ENCODE data around the gene PRPH. TPM values are rescaled to one million over a fixed set of nuclear protein-coding genes. Genes with fewer than 3 reads are reported as not detected.

The PRPH gene
- total RNA-seq, result not detected in 2 replicates
- not detected for total RNA-seq (2013)
- polyA plus RNA-seq, result not detected in 2 replicates
- 0.07 TPM in 1 of 2 replicates, not detected in the other for polyA minus RNA-seq

DNA sequence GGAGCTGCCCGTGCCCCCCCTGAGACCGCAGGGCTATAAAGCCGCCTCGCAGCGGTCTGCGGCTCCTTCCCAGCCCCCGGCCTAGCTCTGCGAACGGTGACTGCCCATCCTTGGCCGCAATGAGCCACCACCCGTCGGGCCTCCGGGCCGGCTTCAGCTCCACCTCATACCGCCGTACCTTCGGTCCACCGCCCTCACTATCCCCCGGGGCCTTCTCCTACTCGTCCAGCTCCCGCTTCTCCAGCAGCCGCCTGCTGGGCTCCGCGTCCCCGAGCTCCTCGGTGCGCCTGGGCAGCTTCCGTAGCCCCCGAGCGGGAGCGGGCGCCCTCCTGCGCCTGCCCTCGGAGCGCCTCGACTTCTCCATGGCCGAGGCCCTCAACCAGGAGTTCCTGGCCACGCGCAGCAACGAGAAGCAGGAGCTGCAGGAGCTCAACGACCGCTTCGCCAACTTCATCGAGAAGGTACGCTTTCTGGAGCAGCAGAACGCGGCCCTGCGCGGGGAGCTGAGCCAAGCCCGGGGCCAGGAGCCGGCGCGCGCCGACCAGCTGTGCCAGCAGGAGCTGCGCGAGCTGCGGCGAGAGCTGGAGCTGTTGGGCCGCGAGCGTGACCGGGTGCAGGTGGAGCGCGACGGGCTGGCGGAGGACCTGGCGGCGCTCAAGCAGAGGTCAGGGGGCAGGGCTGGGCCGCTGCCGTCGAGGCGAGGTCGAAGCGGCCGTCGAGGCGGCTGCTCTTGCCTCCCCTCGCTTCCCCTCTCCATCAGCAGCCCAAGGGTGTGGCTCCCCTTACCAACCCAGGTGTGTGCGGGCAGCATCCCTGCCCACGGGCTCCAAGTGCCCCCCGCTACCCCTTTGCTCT lies at the start of gene PRPH:
Gene PRPH, plus strand, starts transcription at position 66 of the 855 bp plus-strand sequence. Its CDS starts 54 bp downstream, at position 120.
- ChIA-PET POLR2A (interaction anchor here (0.6 to 1.5 kb wide), 3 partner anchors 30 to 56 kb away, joined by 3 to 7 read pairs (median 4); partner anchors contain the start of gene TUBA1C), CTCF (interaction anchor here (0.8 to 13.4 kb wide), 11 partner anchors 17 to 219 kb away, joined by 3 to 125 read pairs (median 6); partner anchors contain the start of genes C1QL4, DNAJC22 and TROAP)
- TF ChIP-seq EZH2 (IDR thresholded peaks at IDR 0.05; ENCODE audit: borderline replicate concordance, insufficient read depth, low read depth, low read length, poor library complexity, severe bottlenecking) (no peak), CTCF (IDR thresholded peaks at IDR 0.05) (no peak)
- DNase-seq (peak; percentile 54), ATAC-seq (ENCODE audit: low read depth) (no peak)
- Histone ChIP-seq H3K79me2 (ENCODE audit: control insufficient read depth, insufficient read depth, low read length) (no peaks in the 10 kb centered on the region), H3K9ac (ENCODE audit: low read length) (no peak within 1 kb of the TSS), H3K36me3 (replicated peaks in 1 of 2; ENCODE audit: control extremely low read depth in 1 of 2, control insufficient read depth in 1 of 2, extremely low read depth in 1 of 2, insufficient read depth in 2 of 2, low read length in 1 of 2) (no peaks in the 10 kb centered on the region), H2AFZ (ENCODE audit: insufficient read depth, low read depth, low read length, poor library complexity, severe bottlenecking) (peak within 1 kb of the TSS; percentile 23), H3K4me3 (ENCODE audit: control extremely low read depth in 1 of 5, extremely low read depth in 1 of 5, insufficient read depth in 1 of 5, low read depth in 2 of 5, low read length in 4 of 5) (no peak within 1 kb of the TSS), H4K20me1 (ENCODE audit: control insufficient read depth, insufficient read depth, low read length, poor library complexity, severe bottlenecking) (no peaks in the 10 kb centered on the region), H3K4me2 (replicated peaks; ENCODE audit: low read depth, low read length, poor library complexity, severe bottlenecking) (peak within 1 kb of the TSS; percentile 81), H3K4me1 (ENCODE audit: control insufficient read depth in 2 of 2, insufficient read depth in 2 of 2, low read length in 2 of 2) (peaks cover 30 to 40% of the 10 kb centered on the region in 2 donors), H3K9me3 (ENCODE audit: control extremely low read depth in 1 of 3, control insufficient read depth in 2 of 3, insufficient read depth in 1 of 3, low read length in 2 of 3) (peaks cover 0 to 18% (median 0%) of the 10 kb centered on the region in 3 donors), H3K27ac (ENCODE audit: low read length in 2 of 2) (no peak within 1 kb of the TSS), H3K27me3 (replicated peaks in 1 of 4; ENCODE audit: control extremely low read depth in 1 of 4, control insufficient read depth in 3 of 4, insufficient read depth in 4 of 4, low read length in 3 of 4) (peaks cover 0 to 59% (median 33%) of the 10 kb centered on the region in 4 experiments)
- WGBS (ENCODE audit: insufficient coverage), result 6% methylated on average over 79 of the region's 82 CpGs
- no peak within 1 kb of the TSS for H3K27ac Mint-ChIP-seq
- intact Hi-C loops (cut with micrococcal nuclease), result no loop called here
- H3K27me3 Mint-ChIP-seq, result peaks cover 46% of the 10 kb centered on the region
- H3K4me3 Mint-ChIP-seq, result peak within 1 kb of the TSS; percentile 79
- no peaks in the 10 kb centered on the region for H3K9me3 Mint-ChIP-seq (ENCODE audit: insufficient read depth)
- H3K4me1 Mint-ChIP-seq, result peaks cover 27% of the 10 kb centered on the region

- H3K9me3 ChIP-seq (ENCODE audit: control extremely low read depth in 1 of 3, control insufficient read depth in 2 of 3, insufficient read depth in 1 of 3, low read length in 2 of 3), result no peaks in the 10 kb centered on the region
- no peaks in the 10 kb centered on the region for H3K9me3 Mint-ChIP-seq (ENCODE audit: insufficient read depth)
- H3K4me2 ChIP-seq (replicated peaks; ENCODE audit: low read depth, low read length, poor library complexity, severe bottlenecking), result no peak overlapping the region
- ATAC-seq (ENCODE audit: low read depth) (no peak), DNase-seq (no peak)
- ChIA-PET POLR2A (interaction anchor here (0.6 kb wide), 2 partner anchors 213 to 1145 kb away, joined by 3 to 5 read pairs; no protein-coding TSS in a partner anchor), CTCF (no interaction called here)
- H4K20me1 ChIP-seq (ENCODE audit: control insufficient read depth, insufficient read depth, low read length, poor library complexity, severe bottlenecking), result no peaks in the 10 kb centered on the region
- H2AFZ ChIP-seq (ENCODE audit: insufficient read depth, low read depth, low read length, poor library complexity, severe bottlenecking), result no peak overlapping the region
- H3K27ac Mint-ChIP-seq, result no peak overlapping the region
- no peak overlapping the region for H3K27ac ChIP-seq (ENCODE audit: low read length in 2 of 2)
- H3K27me3 ChIP-seq (replicated peaks in 1 of 4; ENCODE audit: control extremely low read depth in 1 of 4, control insufficient read depth in 3 of 4, insufficient read depth in 4 of 4, low read length in 3 of 4), result no peaks in the 10 kb centered on the region
- no peak overlapping the region for H3K4me3 ChIP-seq (ENCODE audit: control extremely low read depth in 1 of 5, extremely low read depth in 1 of 5, insufficient read depth in 1 of 5, low read depth in 2 of 5, low read length in 4 of 5)
- H3K4me1 ChIP-seq (ENCODE audit: control insufficient read depth in 2 of 2, insufficient read depth in 2 of 2, low read length in 2 of 2), result no peaks in the 10 kb centered on the region
- H3K4me1 Mint-ChIP-seq, result no peaks in the 10 kb centered on the region
- H3K36me3 ChIP-seq (replicated peaks in 1 of 2; ENCODE audit: control extremely low read depth in 1 of 2, control insufficient read depth in 1 of 2, extremely low read depth in 1 of 2, insufficient read depth in 2 of 2, low read length in 1 of 2), result no peaks in the 10 kb centered on the region
- H3K4me3 Mint-ChIP-seq, result no peak overlapping the region
- H3K9ac ChIP-seq (ENCODE audit: low read length), result no peak overlapping the region
- no peaks in the 10 kb centered on the region for H3K79me2 ChIP-seq (ENCODE audit: control insufficient read depth, insufficient read depth, low read length)
- no CpG with 5 or more reads among the region's 5 CpGs for WGBS (ENCODE audit: insufficient coverage)
- H3K27me3 Mint-ChIP-seq, result no peaks in the 10 kb centered on the region
- intact Hi-C loops (cut with micrococcal nuclease), result no loop called here
- TF ChIP-seq EZH2 (IDR thresholded peaks at IDR 0.05; ENCODE audit: borderline replicate concordance, insufficient read depth, low read depth, low read length, poor library complexity, severe bottlenecking), result no peak
- no peak for TF ChIP-seq CTCF (IDR thresholded peaks at IDR 0.05)
Measured at GRCh38 chr12:49251357-49251756, 43.6 kb upstream of the PRPH start.
